WI38 (cell line): ENCODE results near the gene SEMA6A.

Experiments
- H3K4me3 ChIP-seq: 2 replicates; pipeline ENCODE4 v1.5.1; 2011; ENCODE audit warnings: low read depth, mild to moderate bottlenecking, control low read depth, low read length
- TF ChIP-seq, protein P1 (sequence below): IDR thresholded peaks from 2 replicates; pipeline ENCODE4 v1.5.1; 2012; ENCODE audit warnings: low read depth, mild to moderate bottlenecking, control low read depth, low read length

SEMA6A gene

DNA sequence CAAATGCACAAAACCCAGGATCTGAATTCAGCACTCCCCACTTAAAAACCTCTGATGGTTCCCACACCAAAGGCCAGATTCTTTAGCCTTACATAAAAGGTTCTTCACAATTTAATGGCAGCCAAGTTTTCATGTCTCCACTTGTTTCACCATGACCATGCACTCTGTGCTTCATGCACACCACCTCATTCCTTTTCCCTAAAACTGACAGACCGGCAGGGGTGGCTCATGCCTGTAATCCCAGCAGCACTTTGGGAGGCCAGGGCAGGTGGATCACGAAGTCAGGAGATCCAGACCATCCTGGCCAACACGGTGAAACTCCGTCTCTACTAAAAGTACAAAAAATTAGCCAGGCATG is 150.4 kb downstream of the SEMA6A start:
- TF ChIP-seq, protein P1, sequence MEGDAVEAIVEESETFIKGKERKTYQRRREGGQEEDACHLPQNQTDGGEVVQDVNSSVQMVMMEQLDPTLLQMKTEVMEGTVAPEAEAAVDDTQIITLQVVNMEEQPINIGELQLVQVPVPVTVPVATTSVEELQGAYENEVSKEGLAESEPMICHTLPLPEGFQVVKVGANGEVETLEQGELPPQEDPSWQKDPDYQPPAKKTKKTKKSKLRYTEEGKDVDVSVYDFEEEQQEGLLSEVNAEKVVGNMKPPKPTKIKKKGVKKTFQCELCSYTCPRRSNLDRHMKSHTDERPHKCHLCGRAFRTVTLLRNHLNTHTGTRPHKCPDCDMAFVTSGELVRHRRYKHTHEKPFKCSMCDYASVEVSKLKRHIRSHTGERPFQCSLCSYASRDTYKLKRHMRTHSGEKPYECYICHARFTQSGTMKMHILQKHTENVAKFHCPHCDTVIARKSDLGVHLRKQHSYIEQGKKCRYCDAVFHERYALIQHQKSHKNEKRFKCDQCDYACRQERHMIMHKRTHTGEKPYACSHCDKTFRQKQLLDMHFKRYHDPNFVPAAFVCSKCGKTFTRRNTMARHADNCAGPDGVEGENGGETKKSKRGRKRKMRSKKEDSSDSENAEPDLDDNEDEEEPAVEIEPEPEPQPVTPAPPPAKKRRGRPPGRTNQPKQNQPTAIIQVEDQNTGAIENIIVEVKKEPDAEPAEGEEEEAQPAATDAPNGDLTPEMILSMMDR: no peak
- H3K4me3 ChIP-seq: no peak overlapping the region

DNA sequence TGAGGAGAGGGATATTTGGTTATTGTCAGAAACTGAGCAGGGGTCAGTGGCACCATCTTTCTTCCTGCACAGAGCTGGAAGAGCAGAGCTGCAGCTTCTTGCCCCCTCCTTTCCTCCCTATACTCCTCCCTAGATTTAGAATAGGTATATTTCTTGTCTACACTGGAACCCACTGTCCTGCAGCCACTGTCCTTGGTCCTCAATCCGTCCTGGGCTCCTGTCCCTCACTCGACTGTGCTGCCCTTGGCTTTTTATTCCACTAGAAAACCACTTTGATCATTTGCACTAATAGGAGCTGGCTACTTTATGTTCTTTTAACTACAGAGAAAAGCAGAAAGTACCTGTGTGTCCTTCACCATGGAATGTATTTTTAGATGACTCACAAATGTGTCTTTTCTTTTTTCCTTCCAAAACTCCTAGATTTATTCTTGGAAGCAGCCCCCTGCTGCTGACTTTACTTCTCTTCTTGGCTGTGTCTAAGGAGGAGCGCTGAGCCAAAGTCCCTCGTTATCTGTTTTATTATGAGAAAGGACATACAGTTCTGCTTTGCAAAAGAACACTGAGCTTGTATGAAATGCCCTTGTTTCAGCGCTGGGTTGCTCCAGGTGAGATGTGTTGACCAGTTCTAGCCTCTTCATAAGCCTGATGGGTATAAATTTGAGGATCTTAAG is 150.9 kb downstream of the SEMA6A start:
- TF ChIP-seq, protein P1: no peak
- no peak overlapping the region for H3K4me3 ChIP-seq

DNA sequence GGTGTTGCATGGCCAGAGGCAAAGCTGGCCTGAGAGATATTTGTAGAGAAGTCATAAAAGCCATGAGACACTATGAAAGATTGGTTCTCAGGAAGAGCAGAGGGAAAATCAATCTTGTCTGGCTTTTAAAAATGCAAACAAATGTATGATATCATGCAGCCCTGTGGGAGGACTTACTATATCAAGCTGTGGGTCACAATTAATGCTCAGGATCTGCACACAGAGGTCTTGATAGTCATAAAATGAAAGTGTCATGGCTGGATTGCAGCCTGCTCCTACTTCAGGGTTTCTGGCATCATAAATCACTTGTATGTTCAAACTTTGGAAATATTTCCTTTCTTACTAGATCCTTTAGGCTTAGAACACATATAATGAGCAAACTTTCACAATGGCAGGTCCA is 151.5 kb downstream of the SEMA6A start:
- H3K4me3 ChIP-seq: no peak overlapping the region
- TF ChIP-seq, protein P1: no peak

DNA sequence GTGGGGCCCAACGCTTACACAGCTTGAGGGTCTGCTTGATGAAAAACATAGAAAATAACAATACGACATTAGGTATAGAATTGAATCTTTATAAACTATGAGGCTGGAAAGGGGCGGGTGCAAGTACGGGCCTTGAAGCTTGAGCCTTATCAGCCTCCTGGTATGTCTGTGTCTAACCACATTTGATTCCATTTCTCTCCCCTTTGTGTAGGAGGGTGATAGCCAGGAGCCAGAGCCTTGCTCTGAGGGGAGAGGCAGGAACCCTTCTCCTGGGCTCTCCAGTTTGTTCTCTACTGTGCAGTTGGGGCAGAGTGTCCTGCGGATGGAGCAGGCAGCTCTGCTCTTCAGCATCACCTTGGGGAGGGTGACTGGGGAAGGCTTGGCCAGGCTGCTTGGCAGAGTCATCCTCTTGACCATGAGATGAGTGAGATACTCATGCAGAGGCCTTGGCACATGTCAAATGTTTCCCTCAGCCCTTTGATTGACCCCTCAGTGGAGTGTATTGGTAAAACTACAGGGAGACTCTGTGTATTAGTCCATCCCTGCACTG is 153.5 kb downstream of the SEMA6A start:
- TF ChIP-seq, protein P1: no peak
- H3K4me3 ChIP-seq: no peak overlapping the region

DNA sequence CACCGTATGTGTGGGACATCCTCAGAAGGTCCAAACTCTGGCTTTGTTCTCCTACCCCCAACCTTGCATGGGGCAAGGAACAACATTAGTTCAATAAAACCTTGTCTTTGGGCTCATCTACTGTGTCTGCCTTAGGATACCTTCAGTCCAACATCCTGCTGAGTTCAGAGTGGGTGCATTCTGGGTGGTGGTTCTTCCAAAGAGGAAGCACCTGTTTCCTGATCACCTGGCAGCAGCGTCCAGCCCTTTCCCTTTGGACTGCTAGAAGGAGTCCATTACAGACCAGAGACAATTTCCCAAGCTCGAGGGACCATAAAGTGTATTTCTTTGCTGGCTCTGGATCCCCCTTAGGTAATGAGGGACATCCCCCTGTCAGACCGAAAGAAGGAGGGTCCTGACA is 154.1 kb downstream of the SEMA6A start:
- no peak overlapping the region for H3K4me3 ChIP-seq
- TF ChIP-seq, protein P1: no peak

DNA sequence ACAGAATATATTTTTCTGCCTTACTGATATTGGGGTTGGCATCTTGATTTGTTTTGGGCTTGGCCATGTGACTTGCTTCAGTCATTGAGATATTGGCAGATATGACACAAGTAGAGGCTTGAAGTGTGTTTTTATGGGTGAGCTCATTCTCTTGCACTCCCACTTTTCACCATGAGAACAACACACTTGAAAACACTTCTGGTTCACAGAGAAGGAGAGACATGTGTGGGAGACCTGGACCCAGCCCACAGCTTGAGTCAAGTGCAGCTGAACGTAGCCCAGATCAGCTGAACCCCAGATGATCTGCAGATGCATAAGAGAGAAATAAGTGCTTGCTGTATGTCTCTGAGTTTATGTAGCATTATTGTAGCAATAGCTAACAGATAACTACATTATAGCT is 155.4 kb downstream of the SEMA6A start:
- TF ChIP-seq, protein P1: no peak
- no peak overlapping the region for H3K4me3 ChIP-seq

DNA sequence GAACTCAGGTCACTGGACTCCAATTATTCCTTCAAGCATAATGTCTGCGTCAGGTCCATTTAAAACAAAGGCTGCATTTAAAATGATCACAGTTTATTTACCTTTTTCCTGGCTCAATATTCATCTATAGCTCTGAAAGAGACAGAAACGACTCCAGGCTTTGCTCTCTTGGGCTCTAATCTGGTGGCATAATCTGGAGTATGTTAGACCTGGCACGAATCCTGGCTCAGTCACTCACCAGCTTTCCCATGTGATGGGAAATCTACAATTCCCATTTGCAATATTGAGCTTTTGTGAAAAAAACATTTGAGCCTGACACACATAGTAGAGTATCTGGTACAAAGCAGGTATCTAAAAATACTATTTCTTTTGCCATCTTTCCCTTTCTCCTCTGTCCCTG is 155.8 kb downstream of the SEMA6A start:
- H3K4me3 ChIP-seq: no peak overlapping the region
- TF ChIP-seq, protein P1: no peak
